GM18505 (cell line): ENCODE measurements around the gene PEX16.
A peak's percentile ranks its signal among the peaks of the same experiment; 100 is the strongest.
"Not testable (repeated sequence)": the region's sequence is repeated elsewhere in the genome, so short reads cannot be mapped to it uniquely, and the experiment has no call there.

ENCODE experiments used
- ATAC-seq: cut with Tn5 transposase; IDR thresholded peaks from one replicate; pipeline ENCODE4 v1.9.1; 2021; ENCODE audit not compliant: unreplicated experiment
- POLR2A ChIP-seq: IDR thresholded peaks from 4 replicates; pipeline ENCODE4 v1.6.1; 2011; ENCODE audit warnings: borderline replicate concordance; ENCODE audit not compliant: insufficient read depth, insufficient read length; ENCODE audit errors: extremely low read depth

The PEX16 gene

DNA sequence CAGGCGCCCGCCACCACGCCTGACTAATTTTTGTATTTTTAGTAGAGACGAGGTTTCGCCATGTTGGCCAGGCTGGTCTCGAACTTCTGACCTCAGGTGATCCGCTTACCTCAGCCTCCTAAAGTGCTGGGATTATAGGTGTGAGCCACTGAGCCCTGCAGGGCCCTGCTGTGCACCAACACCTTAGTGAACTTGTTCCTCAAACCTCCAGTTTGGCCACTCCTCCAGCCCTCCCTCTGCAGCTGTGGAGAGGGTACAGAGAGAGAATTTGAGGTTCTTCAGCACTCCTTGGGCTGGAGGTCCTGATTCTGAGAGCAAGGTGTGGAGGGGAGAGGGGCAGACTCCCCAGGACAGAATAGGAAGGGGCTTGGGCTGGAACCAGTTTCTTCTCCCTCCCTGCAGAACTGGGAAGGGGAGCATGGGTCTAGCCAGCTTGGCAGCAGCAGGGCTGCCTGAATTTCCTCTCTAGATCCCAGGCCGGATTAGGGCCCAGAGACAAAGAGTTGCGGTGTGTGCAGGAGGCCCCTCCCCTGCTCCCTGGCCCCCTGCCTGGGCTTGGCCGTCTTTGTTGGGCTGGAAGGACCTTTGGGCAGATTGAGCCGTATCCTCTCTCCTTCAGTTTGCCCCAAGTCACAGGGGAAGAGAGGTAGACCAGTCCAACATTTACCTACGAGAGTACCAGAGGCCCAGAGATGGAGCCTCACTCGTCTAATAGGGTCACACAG lies 2.3 kb upstream of the PEX16 start:
- no peak for TF ChIP-seq POLR2A
- no peak for ATAC-seq

DNA sequence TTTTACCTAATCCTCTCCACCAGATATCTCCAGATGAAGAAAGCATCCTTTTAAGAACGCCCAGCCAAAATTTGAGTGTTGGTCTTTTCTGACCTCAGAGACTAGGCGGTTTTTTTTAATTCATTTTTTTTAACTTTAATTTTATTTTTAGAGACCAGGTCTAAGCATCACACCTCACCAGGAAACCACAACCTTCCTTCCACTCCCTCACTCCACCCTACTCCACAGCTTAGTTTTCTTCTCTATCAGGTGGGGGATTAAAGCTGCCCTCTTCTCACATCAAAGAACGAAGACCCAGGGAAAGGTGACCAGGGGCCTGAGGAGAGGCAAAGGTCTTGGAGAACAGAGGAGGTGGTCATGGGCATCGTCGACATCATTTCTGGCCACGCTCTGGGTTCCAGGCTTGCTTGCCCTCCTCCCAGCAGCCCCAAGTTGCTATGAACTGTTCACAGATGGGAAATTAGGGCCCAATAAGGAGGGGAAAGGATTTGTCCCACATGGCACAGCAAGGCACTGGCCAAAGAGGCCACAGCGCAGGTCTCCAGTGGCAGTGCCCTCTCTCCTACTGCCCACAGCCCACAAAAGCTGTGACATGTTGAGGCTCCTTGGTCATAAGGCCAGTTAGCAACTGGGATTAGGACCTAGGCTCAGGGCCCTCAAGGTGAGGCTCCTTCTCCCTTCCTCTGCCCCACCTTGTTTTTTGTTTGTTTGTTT lies 1.4 kb upstream of the PEX16 start:
- no peak for ATAC-seq
- peak; percentile 7 for TF ChIP-seq POLR2A

DNA sequence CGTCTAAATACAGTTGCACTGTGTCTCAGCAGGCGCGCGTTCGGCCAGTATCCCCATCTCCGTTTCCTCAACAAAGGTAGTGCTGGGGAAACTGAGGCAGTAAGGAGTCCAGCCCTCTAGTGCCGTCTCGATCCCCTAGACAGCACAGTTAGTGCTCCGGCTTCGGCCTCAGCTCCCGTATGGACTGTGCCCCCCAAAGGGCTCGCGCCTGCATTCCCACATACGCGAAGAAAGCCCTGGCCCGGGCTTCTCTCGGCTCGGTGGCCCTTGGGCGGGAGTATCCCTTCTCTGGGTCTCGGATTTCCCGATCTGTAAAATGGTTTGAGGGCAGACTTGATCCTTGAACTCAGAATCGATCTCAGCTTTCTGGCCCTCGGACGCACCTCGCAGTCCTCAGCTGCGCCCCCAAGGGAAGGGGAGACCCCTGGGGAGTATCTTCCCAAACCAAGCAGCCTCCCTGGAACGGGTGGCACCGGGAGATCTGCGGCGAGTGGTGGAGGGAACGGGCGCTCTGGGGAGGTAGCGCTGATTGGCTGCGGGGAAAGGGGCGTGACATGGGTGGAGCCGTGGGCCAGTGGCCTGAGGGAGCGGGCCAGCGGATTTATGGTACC lies 759 bp upstream of the PEX16 start:
- peak; percentile 52 for TF ChIP-seq POLR2A
- peak; percentile 42 for ATAC-seq

DNA sequence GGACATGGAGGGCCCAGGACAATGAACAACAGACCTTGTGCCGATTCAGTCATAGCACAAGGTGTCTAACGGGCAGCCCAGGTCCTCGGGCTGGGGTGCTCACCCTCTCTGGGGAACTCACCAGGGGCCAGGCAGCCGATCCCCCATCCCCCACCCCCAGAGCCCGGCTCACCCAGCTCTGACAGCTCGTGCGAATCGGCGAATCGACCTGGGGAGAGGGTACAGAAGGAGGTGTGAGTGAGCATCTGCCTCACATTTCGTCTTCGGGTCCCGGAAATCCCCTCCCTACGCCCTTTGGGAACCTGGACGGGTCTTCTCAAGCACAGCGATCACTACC lies 423 bp downstream of the PEX16 start:
- no peak for TF ChIP-seq POLR2A
- ATAC-seq: no peak

DNA sequence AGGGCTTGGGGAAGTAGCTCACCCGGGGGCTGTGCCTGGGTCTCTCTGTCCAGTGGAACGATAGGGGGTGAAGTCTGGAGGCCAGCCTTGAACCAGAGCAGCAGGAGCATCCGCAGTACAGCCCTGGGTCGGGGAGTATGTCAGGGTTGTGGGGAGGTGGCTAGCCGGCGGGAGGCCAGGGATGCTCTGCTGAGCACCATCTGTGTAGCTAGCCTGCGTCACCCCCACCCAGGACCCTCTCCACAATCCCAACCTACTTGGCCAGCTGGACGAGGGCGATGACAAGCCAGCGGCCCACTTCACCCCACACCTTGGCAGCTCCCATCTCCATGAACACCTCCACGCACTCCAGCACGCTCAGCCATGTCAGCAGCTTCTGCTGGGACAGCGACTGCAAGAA lies 2.2 kb downstream of the PEX16 start:
- no peak for ATAC-seq
- TF ChIP-seq POLR2A: no peak

DNA sequence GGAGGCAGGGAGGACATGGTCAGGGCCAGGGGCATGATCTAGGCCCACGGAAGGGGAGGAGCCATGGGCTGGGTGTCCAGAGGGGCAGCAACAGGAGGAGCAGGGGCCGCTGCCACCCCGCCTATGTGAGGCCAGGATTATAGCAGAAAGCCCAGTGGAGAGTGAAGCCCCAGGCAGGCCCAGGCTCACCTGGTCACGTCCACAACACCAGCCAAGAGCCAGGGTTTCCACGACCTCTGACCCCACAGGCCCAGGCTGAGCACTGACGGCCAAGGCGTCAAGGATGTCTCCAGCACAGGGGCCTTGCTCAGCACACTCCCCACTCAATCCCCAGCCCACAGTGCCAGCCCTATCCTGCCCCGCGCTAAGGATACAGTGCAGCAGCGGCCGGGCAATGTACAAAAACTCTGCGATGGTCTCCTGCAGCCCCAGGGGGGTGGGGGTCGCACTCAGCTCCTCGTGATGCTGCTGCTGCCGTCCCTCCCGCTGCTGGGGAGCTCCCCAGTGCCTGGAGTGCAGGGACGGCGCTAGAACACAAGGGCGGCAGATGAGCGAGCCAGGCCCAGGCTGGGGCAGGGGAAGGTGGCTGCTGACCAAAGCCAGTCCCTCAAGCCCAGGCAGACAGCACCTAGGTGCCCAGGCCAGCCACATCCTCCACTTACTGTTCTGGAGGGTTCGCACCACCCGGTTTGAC lies 3.6 kb downstream of the PEX16 start:
- TF ChIP-seq POLR2A: no peak

DNA sequence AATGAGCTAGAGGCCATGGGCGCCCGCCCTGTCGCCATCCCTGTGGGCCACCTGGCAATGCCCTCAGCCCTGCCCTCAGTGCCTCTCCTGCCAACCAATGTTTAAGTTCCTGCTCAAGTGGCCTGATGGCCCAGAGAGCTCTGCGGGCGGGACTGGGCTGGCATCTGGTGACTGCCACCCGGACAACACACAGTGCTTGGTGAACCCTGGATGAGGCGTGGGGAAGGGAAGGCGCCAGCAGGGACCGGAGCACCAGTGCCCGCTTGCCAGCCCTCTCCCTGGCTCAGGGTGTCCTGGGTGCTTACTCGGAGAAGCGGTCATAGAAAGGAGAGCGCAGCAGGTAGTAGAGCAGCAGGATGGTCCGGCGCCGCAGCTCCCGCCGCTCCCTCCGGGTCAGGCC lies 4.2 kb downstream of the PEX16 start:
- TF ChIP-seq POLR2A: no peak
- ATAC-seq: no peak

More for the DNA sequence above, 3.6 kb downstream of the PEX16 start:
- ATAC-seq: no peak

DNA sequence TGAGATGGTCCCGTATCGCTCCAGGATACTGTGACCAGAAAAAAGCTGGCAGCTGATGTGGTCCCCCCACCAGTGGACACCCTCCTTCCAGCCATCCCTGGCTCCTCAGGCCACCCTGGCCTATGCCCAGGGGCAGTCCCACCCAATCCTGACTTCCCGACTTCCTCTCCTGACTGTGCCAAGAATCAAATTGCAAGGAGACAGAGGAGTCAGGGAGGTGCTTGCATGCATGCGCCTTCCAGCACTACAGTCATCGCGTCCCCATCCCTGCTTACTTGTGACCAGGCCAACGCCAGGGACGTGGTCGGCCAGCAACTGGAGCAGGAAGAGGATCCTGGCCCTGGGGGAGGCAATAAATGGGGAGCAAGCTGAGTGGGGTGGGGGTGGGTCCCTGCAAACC lies 7.1 kb downstream of the PEX16 start:
- TF ChIP-seq POLR2A: no peak
- ATAC-seq: no peak

DNA sequence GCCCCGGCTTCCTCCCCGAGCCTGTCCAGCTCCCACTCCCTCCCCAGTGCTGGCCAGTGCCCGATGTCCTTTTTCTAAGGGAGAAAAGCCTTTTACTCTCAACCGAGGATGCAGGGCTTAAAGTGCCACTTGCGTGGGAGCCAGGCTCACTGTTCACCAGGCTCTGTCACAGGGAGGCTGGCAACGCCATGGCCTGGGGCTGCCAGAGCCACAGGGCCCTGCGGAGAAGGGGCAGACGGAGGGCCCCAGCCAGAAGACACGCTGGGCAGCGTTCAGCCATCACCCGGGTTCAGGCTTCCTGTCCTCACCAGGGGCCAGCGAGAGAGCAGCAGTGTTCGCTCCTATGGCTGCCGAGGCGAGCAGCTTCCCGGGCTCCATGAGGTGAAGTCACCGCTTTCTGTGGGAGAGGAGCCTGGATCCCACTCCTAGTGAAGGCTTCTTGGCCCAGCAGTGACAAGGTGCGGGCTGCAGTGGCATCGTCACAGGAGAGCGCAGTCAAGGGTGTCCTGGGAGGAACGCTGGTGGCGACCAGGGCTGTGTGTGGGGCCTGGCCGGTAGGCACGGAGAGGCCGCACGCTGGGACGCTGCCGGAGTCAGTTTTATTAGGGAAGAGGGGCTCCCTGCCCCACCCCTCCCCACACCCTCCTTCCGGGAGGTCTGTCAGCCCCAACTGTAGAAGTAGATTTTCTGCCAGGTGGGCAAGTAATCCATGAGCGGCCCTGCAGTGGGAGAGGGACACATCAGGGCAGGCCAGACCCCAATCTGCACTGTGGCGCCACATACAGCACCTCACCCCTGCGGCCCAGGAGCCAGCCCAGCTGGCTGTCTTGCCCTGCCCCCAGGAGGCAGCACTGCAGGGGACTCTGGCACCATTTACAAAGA lies 7.8 kb downstream of the PEX16 start:
- TF ChIP-seq POLR2A: no peak
- ATAC-seq: no peak

DNA sequence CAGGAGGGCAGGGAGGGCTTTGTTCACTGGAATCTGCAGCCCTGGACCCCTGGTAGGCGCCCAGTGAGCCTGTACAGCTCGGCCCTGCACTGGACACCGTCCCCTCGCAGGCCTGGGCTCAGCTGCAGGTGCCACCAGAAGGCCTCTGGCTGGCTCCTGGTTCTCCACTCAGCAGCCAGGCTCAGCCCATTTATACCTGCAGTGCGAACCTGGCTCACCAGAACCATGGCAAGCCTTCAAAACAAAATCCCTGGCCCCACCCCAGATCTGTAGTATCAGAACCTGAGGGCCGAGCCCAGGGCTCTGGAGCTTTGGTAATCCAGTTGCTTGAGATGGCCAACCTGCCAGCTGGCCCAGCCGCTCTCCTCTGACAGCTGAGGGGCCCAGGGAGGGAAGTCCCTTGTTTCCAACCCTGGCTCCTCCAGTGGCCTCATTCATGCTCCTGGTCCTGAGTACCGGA lies 9.7 kb downstream of the PEX16 start:
- TF ChIP-seq POLR2A: no peak
- ATAC-seq: no peak

DNA sequence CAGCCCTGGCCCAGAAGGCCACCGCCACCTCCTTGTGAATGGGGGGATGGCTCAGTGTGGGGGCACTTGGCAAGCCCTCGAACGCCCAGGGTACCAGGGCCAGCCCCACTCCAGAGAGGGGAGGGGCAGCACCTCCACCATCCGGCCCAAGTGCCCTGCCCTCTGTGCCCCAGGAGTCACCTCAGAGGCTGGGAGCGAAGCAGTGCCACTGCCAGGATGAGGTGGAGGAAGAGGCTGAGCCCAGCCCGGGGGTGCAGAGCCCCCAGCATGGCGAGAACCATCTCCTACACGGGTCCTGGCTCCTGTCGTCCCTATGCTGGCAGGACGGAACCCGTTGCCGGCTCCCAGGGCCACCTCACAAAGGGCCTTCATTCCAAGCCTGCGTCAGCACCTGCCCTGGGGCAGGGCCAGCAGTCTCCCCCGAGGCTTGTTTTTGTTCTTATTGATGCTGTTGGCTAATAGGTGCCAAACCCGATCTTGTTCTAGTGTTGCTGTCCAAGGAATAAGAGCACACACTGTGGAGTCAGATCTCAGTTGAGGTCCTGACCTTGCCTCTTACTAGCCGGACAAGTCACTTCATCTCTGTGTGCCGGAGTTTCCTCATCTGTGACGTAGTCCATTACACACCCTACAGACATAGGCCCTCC lies 10.6 kb downstream of the PEX16 start, which contains the start of gene FREY1:
TSS of gene FREY1 (minus strand) at position 307 of the 647 bp plus-strand sequence. CDS start at position 281, 26 bp downstream.
- ATAC-seq: no peak
- no peak for TF ChIP-seq POLR2A

DNA sequence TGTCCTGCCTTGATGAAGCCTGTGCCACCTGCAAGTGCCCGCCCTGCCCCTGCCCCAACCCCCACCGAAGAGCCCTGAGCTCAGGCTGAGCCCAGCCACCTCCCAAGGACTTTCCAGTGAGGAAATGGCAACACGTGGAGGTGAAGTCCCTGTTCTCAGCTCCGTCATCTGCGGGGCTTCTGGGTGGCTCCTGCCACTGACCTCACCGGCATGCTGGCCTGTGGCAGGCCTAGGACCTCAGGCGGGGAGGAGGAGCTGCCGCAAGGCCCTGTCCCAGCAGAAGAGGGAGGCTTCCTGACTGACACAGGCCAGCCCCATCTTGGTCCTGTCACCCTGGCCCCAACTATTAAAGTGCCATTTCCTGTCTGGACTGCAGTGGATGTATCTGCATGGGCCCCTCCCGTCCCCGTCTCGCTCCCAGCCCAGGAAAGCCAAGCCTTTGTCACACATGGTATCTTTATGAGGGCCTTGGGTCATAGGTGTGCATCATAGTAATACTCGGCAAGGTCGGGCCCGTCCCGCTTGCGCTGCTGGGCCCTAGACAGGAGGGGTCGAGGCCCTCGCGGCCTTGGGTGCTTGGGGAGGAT lies 11.5 kb downstream of the PEX16 start:
- no peak for TF ChIP-seq POLR2A
- ATAC-seq: no peak

DNA sequence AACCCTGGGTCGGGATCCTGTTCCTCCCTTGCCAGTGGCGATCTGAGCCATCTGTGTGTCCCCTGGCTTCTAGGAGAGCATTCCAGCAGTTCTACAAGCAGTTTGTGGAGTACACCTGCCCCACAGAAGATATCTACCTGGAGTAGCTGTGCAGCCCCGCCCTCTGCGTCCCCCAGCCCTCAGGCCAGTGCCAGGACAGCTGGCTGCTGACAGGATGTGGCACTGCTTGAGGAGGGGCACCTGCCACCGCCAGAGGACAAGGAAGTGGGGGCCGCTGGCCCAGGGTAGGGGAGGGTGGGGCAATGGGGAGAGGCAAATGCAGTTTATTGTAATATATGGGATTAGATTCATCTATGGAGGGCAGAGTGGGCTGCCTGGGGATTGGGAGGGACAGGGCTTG lies 12.1 kb downstream of the PEX16 start:
- not testable (repeated sequence) for ATAC-seq
